ENCODE results near the gene HTR2A.

HTR2A gene

GRCh38 chr13:46894568-46894967 lies 2.3 kb downstream of the HTR2A start:
- no peak overlapping the region for H3K27ac Mint-ChIP-seq
- H3K4me1 Mint-ChIP-seq: peaks cover 14% of the 10 kb centered on the region
- H3K9me3 Mint-ChIP-seq: no peaks in the 10 kb centered on the region
- ATAC-seq (ENCODE audit: low read depth): no peak
- H3K27me3 Mint-ChIP-seq: peaks cover 22% of the 10 kb centered on the region
- DNase-seq (ENCODE audit: low spot score in 2 of 2): no peak
- peak overlapping the region; percentile 77 for H3K4me3 Mint-ChIP-seq
- H3K36me3 Mint-ChIP-seq: no peaks in the 10 kb centered on the region

DNA sequence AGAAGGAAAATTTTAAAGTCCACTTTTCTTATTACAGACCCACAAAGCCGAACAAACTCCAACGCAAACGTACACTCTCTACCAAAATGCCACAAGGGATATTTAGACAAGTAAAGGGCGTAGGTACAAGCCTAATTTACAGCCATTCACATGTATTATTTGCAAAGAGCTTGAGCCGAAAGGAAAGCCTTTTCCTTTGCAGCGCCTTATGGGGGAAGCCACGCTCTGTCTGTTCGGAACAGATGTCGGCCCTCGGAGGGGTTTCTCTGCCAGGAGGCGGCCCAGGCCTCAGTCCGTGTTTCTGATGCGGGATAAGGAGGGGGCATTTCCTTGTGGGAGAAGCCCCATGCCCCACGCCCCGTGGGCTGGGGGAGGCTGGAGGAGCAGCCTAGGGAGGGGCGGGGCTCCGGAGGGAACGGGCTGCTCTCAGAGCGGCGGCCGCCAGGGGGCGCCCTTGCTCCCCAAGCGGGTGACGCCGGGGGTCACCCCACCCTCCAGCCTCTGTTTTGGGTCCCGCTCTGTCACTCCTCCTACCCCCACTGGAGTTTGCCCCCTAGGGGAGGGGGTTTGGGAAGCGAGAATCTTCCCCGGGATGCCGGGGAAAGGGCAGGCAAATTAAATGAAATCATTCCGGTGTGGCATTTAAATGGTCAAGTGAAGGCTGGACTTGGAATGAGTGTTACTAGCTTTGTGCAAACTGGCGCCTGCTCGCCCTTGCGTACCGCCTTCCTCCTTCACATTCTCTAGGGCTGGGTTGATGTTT lies 2.9 kb downstream of the HTR2A start:
- no peaks in the 10 kb centered on the region for H3K36me3 Mint-ChIP-seq
- peak; percentile 67 to 77 for DNase-seq (ENCODE audit: low spot score in 2 of 2)
- H3K4me1 Mint-ChIP-seq: peaks cover 14% of the 10 kb centered on the region
- ATAC-seq (ENCODE audit: low read depth): peak; percentile 91
- H3K9me3 Mint-ChIP-seq: no peaks in the 10 kb centered on the region
- H3K27ac Mint-ChIP-seq: no peak overlapping the region
- peak overlapping the region; percentile 77 for H3K4me3 Mint-ChIP-seq
- peaks cover 22% of the 10 kb centered on the region for H3K27me3 Mint-ChIP-seq

DNA sequence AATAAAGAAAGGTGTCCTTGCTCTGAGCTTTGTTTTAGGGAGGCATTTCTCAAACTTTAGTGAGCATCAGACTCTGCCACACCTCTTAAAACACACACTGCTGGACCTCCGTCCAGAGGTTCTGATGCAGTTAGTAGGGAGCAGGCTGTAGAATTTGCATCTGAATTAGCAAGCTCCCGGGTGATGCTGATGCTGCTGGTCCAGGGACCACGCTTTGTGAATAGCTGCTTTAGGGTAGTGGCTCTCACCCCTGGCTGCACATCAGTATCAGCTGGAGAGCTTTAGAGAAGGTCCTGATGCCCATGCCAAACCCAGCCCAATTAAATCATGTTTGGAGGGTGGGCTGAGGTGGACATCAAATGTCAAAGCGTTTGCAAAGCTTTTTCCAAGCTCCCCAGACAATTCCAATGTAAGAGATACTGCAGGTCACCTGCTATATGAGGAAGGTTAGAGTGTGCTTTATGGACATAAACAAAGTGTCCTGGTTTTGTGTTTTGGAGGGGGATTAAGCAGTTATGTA lies 3.6 kb downstream of the HTR2A start:
- peaks cover 14% of the 10 kb centered on the region for H3K4me1 Mint-ChIP-seq
- ATAC-seq (ENCODE audit: low read depth) (no peak), DNase-seq (ENCODE audit: low spot score in 2 of 2) (no peak)
- H3K27ac Mint-ChIP-seq: no peak overlapping the region
- H3K27me3 Mint-ChIP-seq: peaks cover 23% of the 10 kb centered on the region
- no peaks in the 10 kb centered on the region for H3K9me3 Mint-ChIP-seq
- no peaks in the 10 kb centered on the region for H3K36me3 Mint-ChIP-seq
- H3K4me3 Mint-ChIP-seq: peak overlapping the region; percentile 77

- H3K4me1 Mint-ChIP-seq: no peaks in the 10 kb centered on the region
- no peaks in the 10 kb centered on the region for H3K36me3 Mint-ChIP-seq
- DNase-seq (ENCODE audit: low spot score in 2 of 2): no peak
- no peak for ATAC-seq (ENCODE audit: low read depth)
- peaks cover 4% of the 10 kb centered on the region for H3K9me3 Mint-ChIP-seq
- H3K4me3 Mint-ChIP-seq: no peak overlapping the region
- H3K27me3 Mint-ChIP-seq: peaks cover 13% of the 10 kb centered on the region
- H3K27ac Mint-ChIP-seq: no peak overlapping the region
Observed at GRCh38 chr13:46885018-46885417, 11.8 kb downstream of the HTR2A start.

DNA sequence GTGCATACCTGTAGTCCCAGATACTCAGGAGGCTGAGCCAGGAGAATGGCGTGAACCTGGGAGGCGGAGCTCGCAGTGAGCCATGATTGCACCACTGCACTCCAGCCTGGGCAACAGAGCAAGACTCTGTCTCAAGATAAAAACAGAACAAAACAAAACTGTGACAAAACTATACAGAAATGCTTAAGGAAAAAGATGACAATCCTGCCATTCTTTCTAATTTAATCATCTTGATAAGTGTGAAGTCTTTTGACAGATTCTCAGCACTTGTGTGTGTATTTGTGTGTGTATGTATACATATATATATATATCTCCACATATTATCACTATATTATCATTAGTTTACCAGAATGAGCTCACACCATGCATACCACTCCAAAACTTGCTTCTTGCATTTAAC lies 12.3 kb downstream of the HTR2A start:
- no peaks in the 10 kb centered on the region for H3K4me1 Mint-ChIP-seq
- H3K9me3 Mint-ChIP-seq: peaks cover 4% of the 10 kb centered on the region
- H3K27ac Mint-ChIP-seq: no peak overlapping the region
- ATAC-seq (ENCODE audit: low read depth): no peak
- no peak overlapping the region for H3K4me3 Mint-ChIP-seq
- DNase-seq (ENCODE audit: low spot score in 2 of 2): no peak
- H3K27me3 Mint-ChIP-seq: peaks cover 15% of the 10 kb centered on the region
- no peaks in the 10 kb centered on the region for H3K36me3 Mint-ChIP-seq

GRCh38 chr13:46881621-46882020 lies 15.2 kb downstream of the HTR2A start:
- H3K36me3 Mint-ChIP-seq: no peaks in the 10 kb centered on the region
- no peaks in the 10 kb centered on the region for H3K4me1 Mint-ChIP-seq
- DNase-seq (ENCODE audit: low spot score in 2 of 2) (no peak), ATAC-seq (ENCODE audit: low read depth) (no peak)
- H3K27ac Mint-ChIP-seq: no peak overlapping the region
- H3K4me3 Mint-ChIP-seq: no peak overlapping the region
- H3K9me3 Mint-ChIP-seq: no peaks in the 10 kb centered on the region
- H3K27me3 Mint-ChIP-seq: peaks cover 20% of the 10 kb centered on the region

- H3K4me1 Mint-ChIP-seq: no peaks in the 10 kb centered on the region
- no peaks in the 10 kb centered on the region for H3K36me3 Mint-ChIP-seq
- no peak overlapping the region for H3K27ac Mint-ChIP-seq
- DNase-seq (ENCODE audit: low spot score in 2 of 2): no peak
- no peaks in the 10 kb centered on the region for H3K9me3 Mint-ChIP-seq
- ATAC-seq (ENCODE audit: low read depth): no peak
- peaks cover 8% of the 10 kb centered on the region for H3K27me3 Mint-ChIP-seq
- no peak overlapping the region for H3K4me3 Mint-ChIP-seq
Observed at GRCh38 chr13:46874006-46874405, 22.8 kb downstream of the HTR2A start.

DNA sequence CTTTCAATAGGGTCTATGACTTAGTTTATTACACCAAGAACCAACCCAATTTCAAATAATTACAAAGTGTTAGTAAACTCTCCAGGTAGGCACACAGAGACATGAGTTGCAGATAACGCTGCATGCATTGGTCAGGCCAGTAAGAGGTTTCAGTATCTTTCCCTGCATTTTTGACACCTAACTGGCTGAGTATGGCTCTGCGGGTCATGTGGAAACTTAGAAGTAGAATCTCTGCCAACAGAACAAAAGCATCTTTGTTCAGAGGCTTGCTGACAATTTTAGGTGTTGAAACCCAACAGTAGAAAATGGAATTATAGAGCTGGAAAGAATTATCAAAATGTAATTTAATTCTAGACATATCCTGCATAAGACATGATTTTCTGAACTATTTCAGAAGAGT lies 25.3 kb downstream of the HTR2A start:
- ATAC-seq (ENCODE audit: low read depth) (no peak), DNase-seq (ENCODE audit: low spot score in 2 of 2) (no peak)
- Mint-ChIP-seq H3K4me1 (no peaks in the 10 kb centered on the region), H3K4me3 (no peak overlapping the region), H3K36me3 (no peaks in the 10 kb centered on the region), H3K27me3 (no peaks in the 10 kb centered on the region), H3K27ac (no peak overlapping the region), H3K9me3 (no peaks in the 10 kb centered on the region)

- Mint-ChIP-seq H3K4me3 (no peak overlapping the region), H3K36me3 (no peaks in the 10 kb centered on the region), H3K4me1 (peaks cover 3% of the 10 kb centered on the region), H3K27ac (no peak overlapping the region), H3K9me3 (no peaks in the 10 kb centered on the region), H3K27me3 (no peaks in the 10 kb centered on the region)
- no peak for ATAC-seq (ENCODE audit: low read depth)
- no peak for DNase-seq (ENCODE audit: low spot score in 2 of 2)
Observed at GRCh38 chr13:46868091-46868490, 28.8 kb downstream of the HTR2A start.

DNA sequence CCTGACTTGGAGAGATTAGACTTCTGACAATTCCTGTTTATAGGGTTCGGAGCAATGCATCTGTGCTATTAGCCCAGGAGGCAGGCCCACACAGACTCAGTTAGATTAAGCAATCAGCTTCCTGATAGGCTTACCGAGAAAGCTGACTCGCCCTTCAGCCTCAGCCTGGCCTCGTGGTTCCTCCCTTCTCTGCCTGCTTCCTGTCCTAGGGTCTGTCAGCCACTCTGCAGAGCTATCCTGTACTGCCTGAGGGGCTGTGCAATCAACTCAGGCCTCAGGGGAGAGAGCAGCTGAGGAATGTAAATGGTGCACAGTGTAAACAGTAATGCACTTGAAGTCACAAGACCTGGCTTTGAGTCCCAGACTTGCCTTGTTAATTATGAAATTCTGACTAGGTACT lies 30.7 kb downstream of the HTR2A start:
- Mint-ChIP-seq H3K36me3 (no peaks in the 10 kb centered on the region), H3K27ac (no peak overlapping the region), H3K4me1 (peaks cover 3% of the 10 kb centered on the region), H3K9me3 (no peaks in the 10 kb centered on the region), H3K4me3 (no peak overlapping the region), H3K27me3 (no peaks in the 10 kb centered on the region)
- ATAC-seq (ENCODE audit: low read depth): no peak
- DNase-seq (ENCODE audit: low spot score in 2 of 2): no peak

GRCh38 chr13:46864941-46865340 lies 31.9 kb downstream of the HTR2A start:
- H3K4me3 Mint-ChIP-seq: no peak overlapping the region
- ATAC-seq (ENCODE audit: low read depth): no peak
- peaks cover 3% of the 10 kb centered on the region for H3K4me1 Mint-ChIP-seq
- no peaks in the 10 kb centered on the region for H3K9me3 Mint-ChIP-seq
- no peak overlapping the region for H3K27ac Mint-ChIP-seq
- no peaks in the 10 kb centered on the region for H3K36me3 Mint-ChIP-seq
- no peaks in the 10 kb centered on the region for H3K27me3 Mint-ChIP-seq
- DNase-seq (ENCODE audit: low spot score in 2 of 2): no peak

DNA sequence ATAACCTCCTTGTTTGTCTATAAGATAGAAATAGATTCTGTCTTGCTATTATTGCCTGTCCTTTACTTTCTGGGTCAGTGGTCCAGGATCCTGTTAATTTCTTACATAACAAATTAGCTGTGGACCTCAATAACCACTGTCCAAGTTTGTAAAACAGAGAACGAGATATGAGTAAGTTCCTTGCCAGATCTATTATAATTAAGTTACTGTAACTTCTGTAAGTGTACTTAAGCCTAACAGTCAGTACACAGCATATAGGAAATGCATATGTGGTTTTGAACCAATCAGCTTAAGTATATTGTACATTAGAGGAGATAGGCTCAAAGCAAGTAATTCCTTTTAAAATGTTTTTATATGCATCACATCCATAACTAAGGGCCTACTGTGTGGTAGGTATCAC lies 34.9 kb downstream of the HTR2A start:
- no peak for DNase-seq (ENCODE audit: low spot score in 2 of 2)
- Mint-ChIP-seq H3K4me1 (peaks cover 3% of the 10 kb centered on the region), H3K9me3 (no peaks in the 10 kb centered on the region), H3K36me3 (no peaks in the 10 kb centered on the region), H3K4me3 (no peak overlapping the region), H3K27me3 (peaks cover 7% of the 10 kb centered on the region), H3K27ac (no peak overlapping the region)
- no peak for ATAC-seq (ENCODE audit: low read depth)

DNA sequence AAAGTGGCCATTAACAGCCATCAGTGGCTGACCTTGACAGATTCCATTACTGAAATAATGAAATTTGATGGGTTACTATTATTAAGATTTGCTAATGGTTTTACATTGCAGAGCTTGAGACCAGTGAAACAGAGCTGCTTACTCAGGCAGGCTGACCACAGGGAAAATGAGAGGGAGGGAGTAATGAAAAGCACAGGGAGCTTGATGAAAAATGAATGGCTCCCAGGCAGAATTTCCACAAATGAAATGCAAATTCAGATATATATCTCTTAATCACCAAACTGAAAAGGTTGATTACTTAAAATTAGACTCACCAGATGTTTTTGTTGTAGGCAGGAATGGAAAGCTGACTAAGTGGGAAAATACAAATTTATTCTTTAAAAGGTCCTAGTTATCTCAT lies 36.1 kb downstream of the HTR2A start:
- Mint-ChIP-seq H3K9me3 (no peaks in the 10 kb centered on the region), H3K4me3 (no peak overlapping the region), H3K27ac (no peak overlapping the region), H3K27me3 (peaks cover 9% of the 10 kb centered on the region), H3K4me1 (peaks cover 2% of the 10 kb centered on the region), H3K36me3 (no peaks in the 10 kb centered on the region)
- no peak for DNase-seq (ENCODE audit: low spot score in 2 of 2)
- no peak for ATAC-seq (ENCODE audit: low read depth)

DNA sequence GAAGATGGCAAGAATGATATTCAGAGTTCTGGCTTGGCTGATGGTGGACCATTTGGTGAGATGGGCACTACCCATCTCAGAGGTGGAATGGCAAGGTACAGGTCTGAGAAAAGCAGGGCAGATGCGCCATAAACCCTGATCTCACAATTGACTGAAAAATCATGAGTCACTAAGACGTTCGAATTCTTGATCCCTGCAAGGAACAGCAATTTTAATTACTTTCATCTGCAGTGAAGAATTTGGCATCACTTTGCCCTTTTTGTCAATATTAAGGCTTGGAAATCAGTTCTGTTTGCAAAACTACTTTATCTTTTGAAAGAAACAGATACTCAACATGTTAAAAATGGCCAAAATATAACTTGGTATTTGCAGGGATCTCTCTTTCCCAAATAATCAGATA lies 38.1 kb downstream of the HTR2A start:
- ATAC-seq (ENCODE audit: low read depth) (no peak), DNase-seq (ENCODE audit: low spot score in 2 of 2) (no peak)
- Mint-ChIP-seq H3K36me3 (no peaks in the 10 kb centered on the region), H3K27me3 (peaks cover 10% of the 10 kb centered on the region), H3K9me3 (no peaks in the 10 kb centered on the region), H3K27ac (no peak overlapping the region), H3K4me3 (no peak overlapping the region), H3K4me1 (no peaks in the 10 kb centered on the region)

DNA sequence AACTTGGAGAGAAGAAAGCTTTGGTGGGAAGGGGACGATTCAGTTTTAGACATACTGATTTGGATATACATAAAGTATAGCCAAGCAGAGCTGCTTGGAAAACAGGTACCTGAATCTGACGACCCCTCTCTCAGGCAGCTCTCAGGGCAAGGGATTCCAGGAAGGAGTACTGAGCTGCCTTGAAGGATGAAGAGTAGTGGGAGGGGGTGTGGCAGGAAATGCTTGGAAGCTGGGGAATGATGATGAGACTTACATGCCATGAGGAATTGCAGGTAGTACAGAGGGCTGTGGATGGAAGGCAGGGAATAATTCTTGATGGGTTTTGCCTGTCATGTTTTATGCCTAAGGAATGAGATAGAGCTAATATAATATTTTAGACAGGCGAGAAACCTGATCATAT lies 38.7 kb downstream of the HTR2A start:
- ATAC-seq (ENCODE audit: low read depth) (no peak), DNase-seq (ENCODE audit: low spot score in 2 of 2) (no peak)
- Mint-ChIP-seq H3K36me3 (no peaks in the 10 kb centered on the region), H3K27me3 (peaks cover 14% of the 10 kb centered on the region), H3K9me3 (no peaks in the 10 kb centered on the region), H3K4me3 (no peak overlapping the region), H3K4me1 (no peaks in the 10 kb centered on the region), H3K27ac (no peak overlapping the region)

All from memory B cell (primary cell).